ENCODE measurements around the gene FAU.

FAU gene

GRCh38 chr11:65151331-65151899, 29.5 kb upstream of the FAU start:
- no peak for TF ChIP-seq TAF1 (IDR thresholded peaks at IDR 0.05; ENCODE audit: borderline replicate concordance, insufficient read depth, low read length)
- TF ChIP-seq, protein P1, sequence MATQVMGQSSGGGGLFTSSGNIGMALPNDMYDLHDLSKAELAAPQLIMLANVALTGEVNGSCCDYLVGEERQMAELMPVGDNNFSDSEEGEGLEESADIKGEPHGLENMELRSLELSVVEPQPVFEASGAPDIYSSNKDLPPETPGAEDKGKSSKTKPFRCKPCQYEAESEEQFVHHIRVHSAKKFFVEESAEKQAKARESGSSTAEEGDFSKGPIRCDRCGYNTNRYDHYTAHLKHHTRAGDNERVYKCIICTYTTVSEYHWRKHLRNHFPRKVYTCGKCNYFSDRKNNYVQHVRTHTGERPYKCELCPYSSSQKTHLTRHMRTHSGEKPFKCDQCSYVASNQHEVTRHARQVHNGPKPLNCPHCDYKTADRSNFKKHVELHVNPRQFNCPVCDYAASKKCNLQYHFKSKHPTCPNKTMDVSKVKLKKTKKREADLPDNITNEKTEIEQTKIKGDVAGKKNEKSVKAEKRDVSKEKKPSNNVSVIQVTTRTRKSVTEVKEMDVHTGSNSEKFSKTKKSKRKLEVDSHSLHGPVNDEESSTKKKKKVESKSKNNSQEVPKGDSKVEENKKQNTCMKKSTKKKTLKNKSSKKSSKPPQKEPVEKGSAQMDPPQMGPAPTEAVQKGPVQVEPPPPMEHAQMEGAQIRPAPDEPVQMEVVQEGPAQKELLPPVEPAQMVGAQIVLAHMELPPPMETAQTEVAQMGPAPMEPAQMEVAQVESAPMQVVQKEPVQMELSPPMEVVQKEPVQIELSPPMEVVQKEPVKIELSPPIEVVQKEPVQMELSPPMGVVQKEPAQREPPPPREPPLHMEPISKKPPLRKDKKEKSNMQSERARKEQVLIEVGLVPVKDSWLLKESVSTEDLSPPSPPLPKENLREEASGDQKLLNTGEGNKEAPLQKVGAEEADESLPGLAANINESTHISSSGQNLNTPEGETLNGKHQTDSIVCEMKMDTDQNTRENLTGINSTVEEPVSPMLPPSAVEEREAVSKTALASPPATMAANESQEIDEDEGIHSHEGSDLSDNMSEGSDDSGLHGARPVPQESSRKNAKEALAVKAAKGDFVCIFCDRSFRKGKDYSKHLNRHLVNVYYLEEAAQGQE (IDR thresholded peaks at IDR 0.05; ENCODE audit: insufficient read depth in 1 of 2, low read depth in 2 of 2, low read length in 2 of 2), result no peak
- TF ChIP-seq FOXP2 (optimal IDR thresholded peaks at IDR 0.05; ENCODE audit: borderline replicate concordance, extremely low read depth, extremely low read length, insufficient read depth), result no peak
- TF ChIP-seq POLR2AphosphoS5 (IDR thresholded peaks at IDR 0.05; ENCODE audit: low read depth, low read length), result no peak
- TF ChIP-seq SIN3A (IDR thresholded peaks at IDR 0.05; ENCODE audit: borderline replicate concordance, insufficient read depth, low read length), result no peak

- TF ChIP-seq, protein P1 (IDR thresholded peaks at IDR 0.05; ENCODE audit: insufficient read depth in 1 of 2, low read depth in 2 of 2, low read length in 2 of 2), result no peak
- no peak for TF ChIP-seq SIN3A (IDR thresholded peaks at IDR 0.05; ENCODE audit: borderline replicate concordance, insufficient read depth, low read length)
- TF ChIP-seq TAF1 (IDR thresholded peaks at IDR 0.05; ENCODE audit: borderline replicate concordance, insufficient read depth, low read length), result no peak
- TF ChIP-seq POLR2AphosphoS5 (IDR thresholded peaks at IDR 0.05; ENCODE audit: low read depth, low read length), result no peak
- TF ChIP-seq FOXP2 (optimal IDR thresholded peaks at IDR 0.05; ENCODE audit: borderline replicate concordance, extremely low read depth, extremely low read length, insufficient read depth), result no peak
These were observed 28.8 kb upstream of the FAU start for GRCh38 chr11:65150509-65151299.

DNA sequence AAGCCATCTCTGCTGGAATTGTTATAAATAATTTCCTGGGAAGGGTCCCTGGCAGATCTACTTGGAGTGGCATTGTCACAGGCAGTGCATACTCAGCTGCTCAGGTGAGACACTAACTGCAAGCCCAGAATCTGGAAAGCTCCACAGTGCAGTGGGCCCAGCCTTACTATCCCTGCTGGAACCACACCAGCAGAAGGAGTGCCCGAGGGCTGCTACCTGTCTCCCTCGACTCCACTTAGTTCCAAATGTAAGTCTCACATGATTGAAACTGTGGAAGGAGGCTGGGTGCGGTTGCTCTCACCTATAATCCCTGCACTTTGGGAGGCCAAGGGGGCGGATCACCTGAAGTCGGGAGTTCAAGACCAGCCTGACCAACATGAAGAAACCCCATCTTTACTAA, 26.7 kb upstream of the FAU start:
- TF ChIP-seq POLR2AphosphoS5 (IDR thresholded peaks at IDR 0.05; ENCODE audit: low read depth, low read length), result no peak
- no peak for TF ChIP-seq FOXP2 (optimal IDR thresholded peaks at IDR 0.05; ENCODE audit: borderline replicate concordance, extremely low read depth, extremely low read length, insufficient read depth)
- no peak for TF ChIP-seq SIN3A (IDR thresholded peaks at IDR 0.05; ENCODE audit: borderline replicate concordance, insufficient read depth, low read length)
- TF ChIP-seq, protein P1 (IDR thresholded peaks at IDR 0.05; ENCODE audit: insufficient read depth in 1 of 2, low read depth in 2 of 2, low read length in 2 of 2), result no peak
- no peak for TF ChIP-seq TAF1 (IDR thresholded peaks at IDR 0.05; ENCODE audit: borderline replicate concordance, insufficient read depth, low read length)

- no peak for TF ChIP-seq SIN3A (IDR thresholded peaks at IDR 0.05; ENCODE audit: borderline replicate concordance, insufficient read depth, low read length)
- TF ChIP-seq FOXP2 (optimal IDR thresholded peaks at IDR 0.05; ENCODE audit: borderline replicate concordance, extremely low read depth, extremely low read length, insufficient read depth), result no peak
- TF ChIP-seq, protein P1 (IDR thresholded peaks at IDR 0.05; ENCODE audit: insufficient read depth in 1 of 2, low read depth in 2 of 2, low read length in 2 of 2), result no peak
- no peak for TF ChIP-seq TAF1 (IDR thresholded peaks at IDR 0.05; ENCODE audit: borderline replicate concordance, insufficient read depth, low read length)
- no peak for TF ChIP-seq POLR2AphosphoS5 (IDR thresholded peaks at IDR 0.05; ENCODE audit: low read depth, low read length)
These were observed 25.6 kb upstream of the FAU start for GRCh38 chr11:65147352-65148075.
